Ishikawa (cell line): ENCODE results near the gene RUVBL1.

Experiments
- CEBPB ChIP-seq: IDR thresholded peaks from 2 replicates; pipeline ENCODE4 v1.6.1; 2012
- CREB1 ChIP-seq: IDR thresholded peaks from 2 replicates; pipeline ENCODE4 v1.6.1; 2012; ENCODE audit warnings: low read depth
- EGR1 ChIP-seq: IDR thresholded peaks from 2 replicates; pipeline ENCODE4 v1.6.1; 2012
- EP300 ChIP-seq: IDR thresholded peaks from 2 replicates; pipeline ENCODE4 v1.6.1; 2012; ENCODE audit warnings: borderline replicate concordance
- FOXM1 ChIP-seq: IDR thresholded peaks from 2 replicates; pipeline ENCODE4 v1.6.1; 2012; ENCODE audit warnings: low read depth, borderline replicate concordance
- TAF1 ChIP-seq: IDR thresholded peaks from 2 replicates; pipeline ENCODE4 v1.6.1; 2012; ENCODE audit warnings: low read depth, mild to moderate bottlenecking
- TCF12 ChIP-seq: IDR thresholded peaks from 2 replicates; pipeline ENCODE4 v1.6.1; 2012; ENCODE audit warnings: low read depth
- TEAD4 ChIP-seq: IDR thresholded peaks from 2 replicates; pipeline ENCODE4 v1.6.1; 2012
- ZBTB7A ChIP-seq: IDR thresholded peaks from 2 replicates; pipeline ENCODE4 v1.6.1; 2012; ENCODE audit warnings: low read depth
- TF ChIP-seq, protein P1 (sequence below): IDR thresholded peaks from 2 replicates; pipeline ENCODE4 v1.6.1; 2012
- TF ChIP-seq, protein P2 (sequence below): IDR thresholded peaks from 2 replicates; pipeline ENCODE4 v1.6.1; 2012

DNA sequence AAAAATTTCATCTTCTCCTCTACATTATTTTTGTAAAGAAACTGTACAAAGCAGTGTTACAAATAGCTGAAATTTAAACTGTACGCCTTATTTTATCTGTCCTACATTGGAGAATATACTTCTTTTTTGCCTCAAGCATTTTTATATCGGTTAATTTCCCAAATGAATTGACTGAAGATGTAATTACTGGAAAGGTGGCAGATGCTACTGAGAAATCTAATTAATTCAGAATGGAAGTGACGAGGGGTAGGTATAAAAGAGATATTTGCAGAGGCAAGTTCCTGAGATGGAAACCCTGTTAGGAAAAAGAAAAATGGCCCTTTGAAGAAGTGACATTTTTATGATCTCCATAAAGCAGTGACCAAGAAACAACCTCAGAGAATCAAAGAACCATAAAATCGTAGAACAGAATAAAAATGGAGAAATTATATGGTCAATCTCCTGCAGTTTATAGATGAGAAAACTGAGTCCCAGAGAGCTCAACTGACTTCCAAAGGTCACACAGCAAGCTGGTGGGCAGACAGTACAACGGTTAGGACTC, 20.4 kb downstream of the RUVBL1 start:
- TF ChIP-seq ZBTB7A (no peak), FOXM1 (no peak), EP300 (no peak), TCF12 (no peak), CREB1 (no peak), TAF1 (no peak), TEAD4 (no peak), CEBPB (no peak), EGR1 (no peak)
- TF ChIP-seq, protein P1, sequence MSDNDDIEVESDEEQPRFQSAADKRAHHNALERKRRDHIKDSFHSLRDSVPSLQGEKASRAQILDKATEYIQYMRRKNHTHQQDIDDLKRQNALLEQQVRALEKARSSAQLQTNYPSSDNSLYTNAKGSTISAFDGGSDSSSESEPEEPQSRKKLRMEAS = no peak
- TF ChIP-seq, protein P2, sequence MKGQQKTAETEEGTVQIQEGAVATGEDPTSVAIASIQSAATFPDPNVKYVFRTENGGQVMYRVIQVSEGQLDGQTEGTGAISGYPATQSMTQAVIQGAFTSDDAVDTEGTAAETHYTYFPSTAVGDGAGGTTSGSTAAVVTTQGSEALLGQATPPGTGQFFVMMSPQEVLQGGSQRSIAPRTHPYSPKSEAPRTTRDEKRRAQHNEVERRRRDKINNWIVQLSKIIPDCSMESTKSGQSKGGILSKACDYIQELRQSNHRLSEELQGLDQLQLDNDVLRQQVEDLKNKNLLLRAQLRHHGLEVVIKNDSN = no peak
